HS-5 (cell line): Measurements from ENCODE around the gene TPPP3.

Experiments used
- DNase-seq: peaks from one replicate; pipeline ENCODE4 v3.0.0-alpha.2; 2012; ENCODE audit warnings: low read depth

The TPPP3 gene

DNA sequence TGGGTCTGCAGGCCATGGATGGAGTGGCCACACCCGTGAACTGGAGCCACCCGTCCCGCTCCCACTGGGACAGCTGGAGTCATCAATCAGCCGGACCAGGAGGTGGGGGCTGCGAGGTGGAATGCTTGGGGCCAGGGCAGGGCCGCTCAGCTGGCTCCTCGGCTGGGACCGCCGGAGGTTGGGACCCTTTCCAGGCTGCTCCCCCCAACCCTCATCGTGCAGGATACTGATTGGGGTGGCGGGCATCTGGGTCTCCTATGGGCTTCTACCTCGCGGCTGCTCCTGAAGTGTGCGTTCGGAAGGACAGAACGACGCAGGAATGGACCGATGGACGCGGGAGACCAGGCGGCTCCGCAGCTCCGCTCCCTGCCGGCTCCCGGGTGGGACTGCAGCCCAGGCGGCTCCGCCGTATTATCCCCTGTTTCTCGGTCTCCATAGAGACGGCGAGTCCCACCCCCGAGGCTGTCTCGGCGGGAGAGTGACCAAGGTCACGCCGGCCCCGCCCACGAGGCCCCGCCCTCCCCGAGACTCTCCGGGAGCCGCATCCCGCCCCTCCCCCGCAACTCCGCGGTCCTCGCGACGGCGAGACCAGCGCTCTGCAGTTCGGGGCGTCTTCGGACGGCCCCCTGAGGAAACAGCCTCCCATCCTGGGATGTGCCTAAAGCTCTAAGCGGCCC, at the start of gene TPPP3:
TSS of gene TPPP3 (minus strand) at position 388 of the 677 bp plus-strand sequence. CDS start 2,387 bp downstream, outside the sequence.
- DNase-seq: no peak

DNA sequence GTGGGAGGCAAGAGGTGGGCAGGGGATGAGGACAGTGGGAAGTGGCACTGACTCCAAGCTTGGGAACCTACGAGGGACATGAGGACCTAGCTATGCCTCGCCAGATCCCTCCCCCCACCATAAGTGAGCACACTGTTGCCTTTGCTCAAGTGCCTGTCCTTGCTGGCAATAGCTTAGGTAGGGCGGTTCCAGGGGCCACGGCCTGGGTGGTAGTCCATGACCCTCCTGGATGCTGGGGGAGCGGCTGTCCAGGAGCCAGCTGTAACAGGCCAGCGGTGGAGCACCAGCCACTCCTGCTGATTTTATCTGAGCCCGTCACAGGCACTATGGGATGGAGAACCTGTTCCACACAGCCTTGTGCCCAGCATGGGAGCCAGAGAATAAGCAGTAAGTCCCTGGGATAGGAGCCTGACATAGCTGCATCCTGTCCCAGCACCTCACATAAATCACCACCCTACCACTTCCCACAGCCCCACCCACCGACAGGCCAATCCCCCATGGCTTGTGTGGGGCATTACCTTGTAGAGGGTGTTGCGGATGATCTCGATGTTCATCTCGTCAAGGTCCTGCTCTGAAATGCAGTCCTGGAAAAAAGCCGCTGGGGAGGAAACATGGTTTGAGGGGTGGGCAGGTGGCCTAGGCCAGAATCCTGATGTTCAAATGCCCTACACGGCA, 49.4 kb upstream of the TPPP3 start:
- DNase-seq: no peak

DNA sequence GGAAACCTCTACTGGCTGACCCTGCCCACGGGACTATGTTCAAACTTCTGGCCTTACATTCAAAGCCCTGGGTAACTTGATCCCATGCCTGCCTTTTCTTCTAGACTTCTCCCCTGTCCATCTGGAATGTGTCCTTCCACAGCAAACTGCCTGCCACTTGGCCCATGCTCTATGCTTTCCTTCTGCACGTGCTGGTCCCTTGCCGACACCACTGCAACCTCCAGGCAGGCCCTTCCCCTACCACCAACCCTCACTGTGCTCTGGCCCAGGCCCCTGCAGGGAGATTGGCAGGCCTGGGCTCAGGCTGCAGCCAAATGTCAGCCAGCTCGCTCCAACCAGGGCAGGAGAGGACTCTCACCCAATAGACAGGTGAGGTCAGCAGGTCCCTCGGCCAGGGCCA, 48.6 kb upstream of the TPPP3 start:
- DNase-seq: no peak

DNA sequence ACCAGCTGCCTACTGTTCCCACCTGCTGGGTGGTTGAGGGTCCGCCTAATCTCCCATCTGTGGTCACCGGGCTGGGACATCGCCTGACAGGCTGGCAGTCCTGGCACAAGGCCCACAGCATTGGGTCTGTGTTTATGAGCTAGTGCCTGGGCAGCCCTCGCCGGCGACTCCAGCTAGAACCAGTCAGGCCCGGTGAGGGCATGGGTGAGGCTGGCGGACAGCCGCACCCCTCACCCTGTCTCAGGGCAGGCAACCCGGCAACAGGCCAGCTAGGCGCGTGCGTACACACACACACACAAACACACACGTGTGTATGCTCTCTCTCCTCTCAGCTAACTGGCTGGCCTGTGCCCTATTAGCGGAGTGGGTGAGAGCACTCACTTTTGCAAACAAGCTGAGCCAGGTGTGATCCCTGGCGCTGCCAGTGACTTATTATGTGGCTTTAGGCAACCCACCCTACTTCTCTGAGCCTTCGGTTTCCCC, 48.0 kb upstream of the TPPP3 start:
- DNase-seq: no peak

DNA sequence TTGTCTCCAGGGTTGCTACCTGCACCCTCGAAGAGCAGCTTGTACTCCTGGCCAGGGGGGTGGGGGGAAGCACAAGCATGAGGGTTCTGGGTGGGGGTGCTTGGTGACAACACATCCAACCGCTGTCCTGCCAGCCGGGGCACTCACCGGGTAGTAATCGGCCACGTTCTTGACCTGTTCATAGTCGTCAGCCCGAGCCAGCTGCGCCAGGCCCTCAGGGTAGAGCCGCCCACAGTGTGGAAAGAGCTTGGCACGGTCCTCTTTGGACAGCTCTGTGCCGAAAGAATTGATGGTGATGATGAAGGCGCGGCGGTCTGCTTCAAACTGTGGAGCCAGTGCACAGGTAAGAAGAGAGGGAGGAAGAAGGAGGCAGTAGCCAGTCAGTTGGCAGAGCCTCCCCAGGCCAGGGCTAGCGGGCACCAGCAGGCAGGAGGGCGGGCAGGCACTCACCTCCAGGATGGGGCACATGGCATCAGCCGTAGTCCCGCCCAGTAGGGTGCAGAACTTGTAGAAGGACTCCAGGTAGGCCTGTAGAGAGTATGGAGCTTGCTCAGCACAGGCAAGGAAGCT, 45.6 kb upstream of the TPPP3 start:
- no peak for DNase-seq

DNA sequence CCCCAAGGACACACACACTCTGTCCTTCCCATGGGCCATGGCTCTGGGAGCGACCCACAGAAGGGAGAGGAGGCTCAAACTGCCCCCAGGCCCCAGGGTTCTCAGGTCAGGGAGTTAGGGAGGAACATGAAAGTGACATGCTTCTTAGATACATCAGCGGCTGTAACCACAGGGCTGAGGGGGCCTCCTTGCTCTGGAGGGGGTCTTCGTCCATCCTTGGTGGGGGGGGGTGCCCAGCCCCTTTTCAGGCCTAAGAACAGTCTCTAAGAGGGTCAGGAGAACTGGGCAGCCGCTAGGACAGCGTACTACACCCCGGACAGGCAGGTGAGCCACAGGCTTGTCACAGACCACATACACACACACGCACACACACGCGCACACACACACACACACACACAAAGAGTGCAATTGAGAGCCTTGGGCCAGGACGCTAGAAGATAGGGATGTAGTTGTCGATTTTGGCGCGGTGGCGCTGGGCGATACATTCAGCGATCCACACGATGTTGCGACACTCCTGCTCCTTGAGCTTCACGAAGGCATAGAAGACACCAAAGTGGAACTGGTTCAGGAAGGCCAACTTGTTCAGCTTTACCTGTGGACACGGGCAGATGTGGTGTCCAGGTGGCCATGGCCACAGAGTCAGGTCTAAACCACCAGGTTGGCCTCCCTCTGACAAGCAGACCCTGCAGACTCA, 44.9 kb upstream of the TPPP3 start:
- DNase-seq: no peak

DNA sequence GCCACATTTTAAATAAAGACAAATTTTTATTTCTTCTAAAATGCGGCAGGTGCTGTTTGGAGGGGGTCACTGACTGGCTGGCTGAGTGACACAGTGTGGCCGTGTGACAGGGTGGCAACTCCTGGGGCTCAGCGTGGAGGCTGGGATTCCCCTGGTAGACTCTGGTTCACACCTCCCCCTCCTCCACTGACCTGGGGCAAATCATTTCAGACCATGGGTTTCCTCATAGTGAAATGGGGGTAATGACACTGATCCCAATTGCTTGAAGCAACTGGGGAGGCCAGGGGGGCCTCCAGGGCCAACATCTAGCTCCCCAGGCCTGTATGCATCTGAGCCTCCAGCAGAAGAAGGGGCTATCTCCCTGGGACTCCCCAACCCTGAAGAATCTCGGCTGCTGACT, 44.2 kb upstream of the TPPP3 start:
- no peak for DNase-seq

DNA sequence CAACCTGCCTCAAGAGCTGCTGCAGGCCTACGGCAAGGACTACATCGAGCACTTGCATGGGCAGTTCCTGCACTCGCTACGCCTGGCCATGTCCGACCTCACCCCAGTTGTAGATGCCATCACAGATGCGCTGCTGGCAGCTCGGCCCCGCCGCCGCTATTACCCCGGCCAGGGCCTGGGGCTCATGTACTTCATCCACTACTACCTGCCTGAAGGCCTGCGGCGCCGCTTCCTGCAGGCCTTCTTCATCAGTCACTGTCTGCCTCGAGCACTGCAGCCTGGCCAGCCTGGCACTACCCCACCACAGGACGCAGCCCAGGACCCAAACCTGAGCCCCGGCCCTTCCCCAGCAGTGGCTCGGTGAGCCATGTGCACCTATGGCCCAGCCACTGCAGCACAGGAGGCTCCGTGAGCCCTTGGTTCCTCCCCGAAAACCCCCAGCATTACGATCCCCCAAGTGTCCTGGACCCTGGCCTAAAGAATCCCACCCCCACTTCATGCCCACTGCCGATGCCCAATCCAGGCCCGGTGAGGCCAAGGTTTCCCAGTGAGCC, 43.4 kb upstream of the TPPP3 start:
- DNase-seq: no peak

DNA sequence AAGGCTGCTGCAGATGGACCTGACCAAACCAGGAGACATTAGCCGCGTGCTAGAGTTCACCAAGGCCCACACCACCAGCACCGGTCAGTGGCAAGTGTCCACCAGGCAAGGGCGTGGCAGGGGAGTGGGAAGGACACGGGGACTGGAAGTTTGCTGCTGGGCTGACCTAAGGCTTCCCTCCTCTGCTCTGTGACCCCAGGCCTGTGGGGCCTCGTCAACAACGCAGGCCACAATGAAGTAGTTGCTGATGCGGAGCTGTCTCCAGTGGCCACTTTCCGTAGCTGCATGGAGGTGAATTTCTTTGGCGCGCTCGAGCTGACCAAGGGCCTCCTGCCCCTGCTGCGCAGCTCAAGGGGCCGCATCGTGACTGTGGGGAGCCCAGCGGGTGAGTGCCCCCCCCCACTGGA, 42.5 kb upstream of the TPPP3 start:
- no peak for DNase-seq

DNA sequence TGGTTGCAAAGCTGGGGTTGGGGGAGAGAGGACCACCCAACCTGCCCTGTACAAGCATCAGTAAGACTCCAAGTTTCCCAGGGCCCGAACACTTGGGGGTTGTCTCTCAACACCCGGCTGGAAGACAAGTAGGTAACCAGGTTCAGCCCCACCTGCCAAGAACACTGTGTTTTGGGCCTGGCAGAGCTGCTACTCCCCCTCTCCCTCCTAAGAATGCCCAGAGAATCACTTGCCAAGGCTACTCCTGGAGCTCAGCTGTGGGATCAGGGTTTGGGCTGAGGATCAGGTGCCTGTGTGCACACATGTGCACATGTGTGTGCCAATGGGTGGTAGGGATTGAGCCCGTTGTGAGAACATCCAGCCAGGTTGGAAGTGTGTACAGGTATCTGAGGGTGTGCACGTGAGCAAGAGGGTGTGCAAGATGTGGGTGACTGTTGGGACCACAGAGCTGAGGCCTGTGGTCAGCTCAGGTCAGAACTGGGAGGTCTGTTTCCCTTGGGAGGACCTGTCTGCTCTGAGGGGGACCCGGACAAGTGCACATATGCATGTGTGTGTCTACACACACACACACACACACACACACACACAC, 39.9 kb upstream of the TPPP3 start:
- DNase-seq: no peak

DNA sequence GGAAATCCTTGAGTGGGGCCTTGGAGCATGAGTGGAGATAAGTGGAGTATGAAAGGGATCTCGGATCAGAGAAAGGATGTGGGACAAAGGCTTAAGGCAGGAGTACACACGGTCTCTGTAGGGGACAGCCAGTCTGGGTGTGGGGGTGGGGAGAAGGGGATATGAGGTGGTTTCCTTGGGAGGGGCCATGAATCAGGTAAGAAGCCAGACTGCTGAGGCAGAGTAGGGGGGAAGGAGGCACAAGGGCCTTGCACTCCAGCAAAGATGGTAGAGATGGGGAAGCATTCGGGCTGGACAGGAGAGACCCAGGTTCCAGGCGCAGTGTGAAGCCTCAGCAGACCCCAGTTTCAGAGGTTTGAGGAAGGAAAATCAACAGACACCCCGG, 39.2 kb upstream of the TPPP3 start:
- no peak for DNase-seq

DNA sequence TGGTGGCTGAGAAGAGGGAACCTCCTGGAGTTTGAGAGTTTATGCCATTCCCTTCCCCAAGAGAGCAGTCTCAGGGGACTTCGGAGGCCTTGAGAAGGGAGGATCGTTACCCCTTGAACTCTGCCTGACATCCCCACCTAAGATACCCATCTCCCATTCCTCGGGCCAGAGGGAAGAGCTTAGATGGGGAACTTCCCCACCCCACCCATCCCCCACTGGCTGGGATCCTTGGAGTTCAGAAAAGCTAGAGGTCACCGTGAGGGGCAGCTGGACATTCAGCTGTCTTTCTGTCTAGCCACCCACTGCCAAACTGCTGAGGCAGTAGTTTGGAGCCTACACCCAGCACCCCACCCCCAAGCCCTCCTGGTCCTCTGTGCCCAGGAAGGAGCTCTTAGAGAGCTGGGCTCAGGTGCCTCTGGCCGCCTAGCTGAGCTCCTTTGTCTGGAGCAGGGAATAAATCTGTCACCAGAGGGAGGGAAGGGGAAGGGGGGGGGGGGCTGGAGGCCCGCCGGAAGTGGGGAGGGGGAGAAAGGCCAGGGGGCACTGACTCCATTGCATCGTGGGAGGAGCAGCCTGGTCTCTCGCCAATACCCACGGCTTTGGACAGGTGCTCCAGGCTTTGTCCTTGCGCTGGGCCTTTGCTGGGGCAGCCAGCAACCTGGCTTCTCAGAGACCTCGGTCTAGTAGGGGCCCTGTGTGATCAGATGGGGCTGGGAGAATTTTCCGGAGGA, 38.6 kb upstream of the TPPP3 start:
- no peak for DNase-seq

DNA sequence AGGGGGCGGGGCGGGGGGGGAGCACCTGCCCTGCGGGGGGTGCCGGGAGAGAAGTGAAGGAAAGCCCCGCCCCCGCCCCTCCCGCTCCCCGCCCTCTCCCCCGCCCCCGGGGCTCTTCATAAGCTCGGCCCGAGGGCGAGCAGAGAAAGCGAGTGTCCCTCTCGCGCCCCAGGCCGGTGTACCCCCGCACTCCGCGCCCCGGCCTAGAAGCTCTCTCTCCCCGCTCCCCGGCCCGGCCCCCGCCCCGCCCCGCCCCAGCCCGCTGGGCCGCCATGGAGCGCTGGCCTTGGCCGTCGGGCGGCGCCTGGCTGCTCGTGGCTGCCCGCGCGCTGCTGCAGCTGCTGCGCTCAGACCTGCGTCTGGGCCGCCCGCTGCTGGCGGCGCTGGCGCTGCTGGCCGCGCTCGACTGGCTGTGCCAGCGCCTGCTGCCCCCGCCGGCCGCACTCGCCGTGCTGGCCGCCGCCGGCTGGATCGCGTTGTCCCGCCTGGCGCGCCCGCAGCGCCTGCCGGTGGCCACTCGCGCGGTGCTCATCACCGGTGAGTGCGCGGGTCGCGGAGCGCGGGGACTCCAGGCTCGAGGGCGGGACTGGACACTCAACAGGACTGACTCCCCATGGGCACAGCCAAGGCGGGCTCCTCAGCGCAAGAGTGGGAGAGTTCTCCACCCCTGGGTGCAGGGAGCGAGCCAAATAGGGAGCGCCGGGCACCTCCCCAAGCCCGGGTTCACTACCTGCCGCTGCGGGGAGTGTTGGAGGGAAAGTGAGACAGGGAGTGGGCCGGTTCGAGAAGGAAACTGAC, 37.9 kb upstream of the TPPP3 start, which contains the start of gene HSD11B2:
TSS of gene HSD11B2 (plus strand) at position 145 of the 798 bp plus-strand sequence. CDS start at position 273, 128 bp downstream.
- no peak for DNase-seq

DNA sequence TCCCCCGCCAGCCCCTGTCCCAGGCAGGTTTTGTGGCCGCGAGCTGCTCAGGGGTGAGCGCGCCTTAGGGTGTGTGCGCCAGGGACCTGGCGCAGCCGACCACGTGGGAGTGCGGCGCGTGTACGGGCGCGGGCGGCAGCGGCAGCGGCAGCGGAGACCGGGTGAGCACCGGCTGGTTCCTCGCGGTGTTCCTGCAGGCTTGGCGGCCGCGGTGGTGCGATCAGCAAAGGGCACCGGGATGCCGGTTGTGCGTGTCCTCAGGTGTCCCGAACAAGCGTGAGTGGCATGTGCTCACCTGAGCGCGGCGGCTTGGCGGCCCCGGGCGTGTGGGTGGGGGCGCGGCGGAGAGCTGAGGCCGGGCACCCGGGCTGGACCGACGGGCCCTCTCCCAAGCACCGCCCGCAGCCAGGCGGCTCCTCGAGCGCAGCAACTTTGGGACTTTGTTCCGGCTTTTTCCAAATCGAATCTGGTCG, 37.2 kb upstream of the TPPP3 start:
- no peak for DNase-seq

DNA sequence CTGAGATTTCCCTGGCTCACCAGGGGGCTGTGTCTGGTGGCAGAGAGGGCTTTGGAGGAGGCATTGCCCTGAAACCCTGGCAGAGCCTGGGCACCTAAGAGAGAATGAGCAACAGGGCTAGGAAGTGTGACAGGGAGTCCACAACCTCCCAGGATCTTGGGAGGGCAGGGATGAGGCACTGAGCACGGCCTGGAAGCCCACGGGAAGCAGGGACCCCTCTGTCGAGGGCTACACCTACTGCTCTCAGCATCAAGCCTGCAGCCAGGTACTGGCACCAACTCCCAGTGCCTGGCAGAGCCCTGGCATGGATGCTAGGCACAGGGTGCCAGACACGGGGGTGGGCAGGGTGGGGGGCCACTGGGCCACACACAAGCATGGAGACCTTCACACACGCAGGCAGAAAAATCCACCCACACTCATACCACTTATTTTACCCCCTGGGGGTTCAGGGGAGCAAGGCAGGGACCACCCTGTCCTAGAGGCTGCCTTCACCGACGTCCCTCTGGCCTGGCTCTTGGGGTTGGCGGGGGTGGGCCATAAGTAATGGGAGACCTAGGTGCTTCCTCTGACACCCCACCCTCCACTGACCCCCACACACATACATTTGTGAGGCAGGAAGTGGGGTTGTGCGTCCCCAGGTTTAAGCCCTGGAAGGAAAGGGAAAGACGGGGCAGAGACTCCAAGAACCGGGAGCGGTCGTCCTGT, 36.7 kb upstream of the TPPP3 start:
- DNase-seq: no peak

DNA sequence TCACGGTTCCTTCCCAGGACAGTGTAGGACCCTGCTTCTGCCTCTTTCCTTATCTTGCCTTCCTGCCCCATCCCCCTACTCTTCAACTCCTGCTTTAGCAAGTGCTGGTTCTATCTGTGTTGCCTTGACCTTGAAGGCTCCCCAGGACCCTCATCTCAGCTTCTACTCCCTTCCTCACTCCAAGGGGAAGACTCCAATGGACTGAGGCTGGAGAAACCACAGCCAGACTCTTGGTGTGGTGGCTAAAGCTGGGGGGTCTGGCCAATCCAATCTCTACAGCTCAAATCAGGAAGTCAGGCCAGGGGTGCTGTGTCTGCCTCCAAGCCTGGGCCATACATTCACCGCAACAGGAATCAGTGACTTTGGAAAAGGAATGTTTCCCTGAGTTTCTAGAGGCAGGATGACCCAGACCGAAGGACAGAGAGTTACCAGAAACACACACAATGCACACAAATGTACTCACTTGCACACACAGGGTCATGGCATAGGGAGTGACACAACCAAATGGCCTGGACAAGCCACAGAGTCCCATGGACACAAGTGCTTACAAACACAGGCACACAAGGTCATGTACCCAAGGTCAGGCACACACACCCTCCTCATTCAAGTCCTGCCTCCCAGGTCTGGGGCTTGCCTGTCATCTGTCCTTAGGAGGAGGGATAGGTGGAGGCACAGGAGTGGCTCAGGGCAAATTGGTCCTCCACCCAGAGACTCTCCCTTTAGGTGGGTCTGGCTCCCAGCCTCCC, 35.9 kb upstream of the TPPP3 start:
- no peak for DNase-seq

DNA sequence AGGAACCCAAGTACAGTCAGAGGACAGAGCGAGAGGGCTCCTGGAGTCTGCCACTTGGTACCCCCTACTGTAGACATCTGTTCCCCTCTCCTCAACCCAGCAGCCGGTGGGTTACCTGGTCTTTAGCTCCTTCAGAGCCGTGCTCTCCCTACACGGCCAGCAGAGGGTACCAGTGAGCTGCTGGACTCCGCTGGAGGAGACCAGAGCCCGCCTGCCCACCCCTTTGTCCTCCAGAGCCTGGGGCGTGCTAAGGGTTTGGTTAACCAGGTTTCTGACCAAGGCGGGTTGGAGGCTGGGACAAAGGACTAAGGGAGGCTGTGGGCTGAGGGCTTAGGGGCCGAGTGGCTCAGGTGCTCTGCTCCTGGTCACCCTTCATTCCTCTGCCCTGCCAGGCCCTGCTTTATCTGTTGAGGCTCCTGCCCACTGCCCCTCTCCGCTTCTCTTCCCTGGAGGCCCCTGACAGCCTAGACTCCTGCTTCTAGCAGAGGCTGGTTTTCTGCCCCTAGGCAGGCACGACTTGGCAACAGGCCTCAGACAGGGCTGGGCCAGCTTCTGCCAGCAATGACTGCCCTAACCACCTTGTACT, 34.9 kb upstream of the TPPP3 start:
- no peak for DNase-seq

DNA sequence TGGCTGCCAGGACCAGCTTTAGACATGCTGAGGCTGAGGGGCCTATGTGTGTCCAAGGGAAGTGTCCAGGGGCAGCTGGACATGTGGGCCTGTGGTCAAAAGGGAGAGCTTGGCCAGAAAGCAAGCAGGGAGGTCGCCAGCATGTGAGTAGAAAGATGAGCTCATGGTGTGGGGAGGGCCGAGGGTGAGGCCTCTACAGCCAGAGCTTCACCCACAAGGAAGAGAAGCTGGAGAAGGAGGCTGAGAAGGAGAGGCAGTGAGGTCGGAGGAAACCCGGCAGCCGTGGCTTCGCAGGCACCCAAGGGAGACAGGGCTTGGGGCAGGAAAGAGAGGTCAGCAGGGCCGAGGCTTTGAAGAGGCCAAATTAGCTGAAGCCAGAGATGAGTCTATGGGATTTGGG, 33.7 kb upstream of the TPPP3 start:
- DNase-seq: no peak

DNA sequence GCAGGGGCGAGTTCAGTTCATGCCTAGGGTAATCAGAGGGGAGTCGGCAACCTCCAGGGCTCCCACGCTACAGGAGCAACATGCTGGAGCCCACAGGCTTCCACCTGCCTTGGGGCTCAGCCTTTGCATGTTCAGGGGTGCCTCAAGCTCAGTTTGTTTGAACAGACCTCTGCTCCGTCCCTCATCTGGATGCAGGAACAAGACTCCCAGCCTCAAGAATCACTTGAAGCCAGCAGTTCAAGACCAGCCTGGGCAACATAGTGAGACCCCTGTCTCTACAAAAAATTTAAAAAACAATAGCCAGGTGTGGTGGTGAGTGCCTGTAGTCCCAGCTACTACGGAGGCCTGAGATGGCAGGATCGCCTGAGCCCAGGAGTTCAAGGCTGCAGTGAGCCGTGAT, 32.7 kb upstream of the TPPP3 start:
- no peak for DNase-seq
